NCI-H128 (cell line): ENCODE measurements around the gene IPCEF1.

Source experiments
- DNase-seq: peaks from one replicate; lab custom pipeline; 2025; ENCODE audit not compliant: unreplicated experiment; lab: John Stamatoyannopoulos, UW

IPCEF1 gene, protein sequence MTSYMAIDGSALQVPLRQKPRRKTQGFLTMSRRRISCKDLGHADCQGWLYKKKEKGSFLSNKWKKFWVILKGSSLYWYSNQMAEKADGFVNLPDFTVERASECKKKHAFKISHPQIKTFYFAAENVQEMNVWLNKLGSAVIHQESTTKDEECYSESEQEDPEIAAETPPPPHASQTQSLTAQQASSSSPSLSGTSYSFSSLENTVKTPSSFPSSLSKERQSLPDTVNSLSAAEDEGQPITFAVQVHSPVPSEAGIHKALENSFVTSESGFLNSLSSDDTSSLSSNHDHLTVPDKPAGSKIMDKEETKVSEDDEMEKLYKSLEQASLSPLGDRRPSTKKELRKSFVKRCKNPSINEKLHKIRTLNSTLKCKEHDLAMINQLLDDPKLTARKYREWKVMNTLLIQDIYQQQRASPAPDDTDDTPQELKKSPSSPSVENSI

DNA sequence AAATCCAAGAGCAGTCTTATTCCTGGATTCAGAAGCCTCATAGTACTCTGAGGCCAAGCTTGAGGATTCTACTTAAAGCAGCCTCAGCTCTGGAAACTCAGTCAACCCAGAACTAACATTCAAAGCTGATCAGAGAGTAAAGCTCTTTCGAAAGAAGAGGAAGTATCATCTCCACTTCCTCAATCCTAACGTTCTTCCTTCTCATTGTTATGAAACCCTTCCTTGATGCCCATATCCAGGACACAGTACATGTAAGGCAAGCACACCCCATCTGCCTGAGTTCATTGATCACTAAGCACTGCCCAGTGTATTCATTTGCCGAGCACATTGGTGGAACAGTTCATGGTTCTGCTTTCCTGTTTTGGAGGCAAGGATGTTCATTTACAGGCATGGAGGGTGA lies at the start of gene IPCEF1:
IPCEF1 (minus strand) TSS at position 114 of the 400 bp plus-strand sequence. CDS start 90,856 bp downstream, outside the sequence.
- no peak for DNase-seq

DNA sequence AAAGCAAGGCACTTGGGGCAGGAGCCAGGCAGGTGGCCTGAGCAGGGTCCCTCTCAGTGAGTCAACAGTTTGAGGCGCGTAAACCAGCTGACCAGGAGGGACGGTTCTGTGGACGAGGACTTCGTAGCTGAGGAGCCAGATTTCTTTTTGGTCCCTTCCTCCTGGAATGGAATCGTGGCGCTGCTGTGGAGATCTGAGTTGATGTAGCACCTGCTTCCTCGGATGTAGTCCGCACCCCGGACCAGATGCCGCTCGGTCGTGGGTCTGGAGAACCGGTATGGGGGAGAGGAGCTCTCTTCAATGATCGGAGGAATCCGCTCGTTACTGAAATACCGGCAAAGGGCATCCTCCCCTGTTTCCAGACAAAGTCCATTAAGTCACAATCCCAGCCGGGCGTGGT lies 49.7 kb upstream of the IPCEF1 start:
- no peak for DNase-seq

DNA sequence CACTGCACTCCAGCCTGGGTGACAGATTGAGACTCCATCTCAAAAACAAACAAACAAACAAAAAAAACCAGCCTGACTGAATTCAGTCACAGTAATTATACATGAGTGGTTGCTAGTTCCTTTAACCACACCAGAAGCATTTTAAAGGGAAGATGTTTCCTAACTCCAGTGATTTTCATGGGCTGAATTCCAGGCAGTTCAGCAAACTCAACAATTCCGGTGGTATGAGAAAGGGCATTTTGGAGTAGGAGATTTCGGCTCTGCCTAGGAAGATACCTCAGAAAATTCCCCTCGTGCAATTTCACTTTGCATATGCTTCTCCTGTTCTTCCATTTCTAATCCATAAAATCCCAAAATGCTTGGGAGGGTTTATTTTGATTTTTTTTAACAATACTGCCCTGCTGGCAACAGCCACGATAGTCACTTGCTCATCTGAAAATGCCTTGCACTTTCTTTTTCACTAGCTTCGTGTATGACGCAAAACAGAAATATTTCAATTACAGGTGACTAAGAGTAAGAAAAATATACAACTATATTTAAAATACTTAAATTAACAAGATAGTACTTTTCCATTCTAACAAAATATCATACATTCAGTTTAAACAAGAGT lies 48.3 kb upstream of the IPCEF1 start:
- DNase-seq = no peak

DNA sequence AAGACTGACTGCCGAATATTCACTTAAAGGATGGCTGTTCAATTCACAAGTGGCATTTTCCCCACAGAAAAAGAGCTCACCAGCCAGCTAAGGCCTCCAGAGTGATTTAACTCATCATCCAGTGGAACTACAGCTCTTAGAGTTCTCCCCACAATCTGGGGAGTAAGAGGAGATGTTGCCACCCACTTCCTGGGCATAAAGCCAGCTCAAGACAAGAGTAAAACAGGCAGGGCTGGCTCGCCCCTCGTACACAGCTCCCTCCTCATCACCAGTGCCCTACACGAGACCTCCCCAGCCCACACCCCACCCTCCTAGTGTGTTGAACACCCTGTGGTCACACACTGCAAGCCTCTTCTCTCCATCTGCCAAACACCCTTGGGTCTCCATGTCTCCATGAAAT lies 47.2 kb upstream of the IPCEF1 start:
- DNase-seq = no peak

DNA sequence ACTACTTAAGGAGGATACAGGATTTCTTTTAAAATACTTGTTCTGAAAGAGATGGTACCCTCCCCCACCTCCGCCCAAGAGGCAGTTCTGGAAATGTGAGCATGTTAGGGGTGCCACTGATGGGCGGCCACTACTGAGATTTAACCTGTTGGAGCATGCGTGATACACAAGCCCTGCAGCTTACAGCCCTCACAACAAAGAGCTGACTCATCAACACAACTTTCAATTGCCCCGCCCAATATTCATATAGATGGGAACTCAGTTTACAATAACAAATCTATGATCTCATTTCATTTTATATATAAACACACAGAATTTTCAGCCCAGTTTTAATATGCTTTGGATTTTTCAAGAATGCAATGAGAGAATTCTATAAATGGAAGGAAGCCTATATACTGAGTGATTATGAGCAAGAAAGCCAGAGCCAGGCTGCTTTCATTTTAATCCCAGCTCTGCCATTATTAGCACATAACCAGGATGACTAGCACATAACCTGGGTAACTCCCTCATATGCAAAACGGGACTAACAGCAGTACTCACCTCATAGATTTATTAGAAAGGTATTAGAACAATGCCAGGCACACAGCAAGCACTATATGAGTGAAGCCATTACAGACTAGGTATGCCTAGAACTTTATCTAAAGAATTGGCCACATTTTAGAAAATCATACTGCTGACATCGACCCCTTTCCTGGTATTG lies 45.6 kb upstream of the IPCEF1 start:
- DNase-seq = no peak

DNA sequence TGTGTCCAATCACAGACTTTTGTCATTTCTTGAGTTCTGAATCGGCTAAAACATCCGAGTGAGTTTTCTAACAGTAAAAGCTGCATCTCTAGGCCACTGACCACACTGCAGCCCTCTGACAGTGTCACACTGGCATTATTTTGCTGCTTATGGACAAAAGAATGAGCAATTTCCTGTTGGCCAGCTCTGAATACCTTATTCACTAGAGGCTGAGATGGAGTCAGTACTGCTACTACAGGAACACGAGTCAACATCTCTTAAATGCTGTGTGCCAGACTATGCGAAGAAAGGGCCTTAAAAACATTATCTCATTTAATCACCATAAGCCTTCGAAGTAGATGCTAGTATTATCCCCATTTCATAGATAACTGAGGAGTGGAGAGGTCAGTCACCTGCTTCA lies 42.5 kb upstream of the IPCEF1 start:
- no peak for DNase-seq

DNA sequence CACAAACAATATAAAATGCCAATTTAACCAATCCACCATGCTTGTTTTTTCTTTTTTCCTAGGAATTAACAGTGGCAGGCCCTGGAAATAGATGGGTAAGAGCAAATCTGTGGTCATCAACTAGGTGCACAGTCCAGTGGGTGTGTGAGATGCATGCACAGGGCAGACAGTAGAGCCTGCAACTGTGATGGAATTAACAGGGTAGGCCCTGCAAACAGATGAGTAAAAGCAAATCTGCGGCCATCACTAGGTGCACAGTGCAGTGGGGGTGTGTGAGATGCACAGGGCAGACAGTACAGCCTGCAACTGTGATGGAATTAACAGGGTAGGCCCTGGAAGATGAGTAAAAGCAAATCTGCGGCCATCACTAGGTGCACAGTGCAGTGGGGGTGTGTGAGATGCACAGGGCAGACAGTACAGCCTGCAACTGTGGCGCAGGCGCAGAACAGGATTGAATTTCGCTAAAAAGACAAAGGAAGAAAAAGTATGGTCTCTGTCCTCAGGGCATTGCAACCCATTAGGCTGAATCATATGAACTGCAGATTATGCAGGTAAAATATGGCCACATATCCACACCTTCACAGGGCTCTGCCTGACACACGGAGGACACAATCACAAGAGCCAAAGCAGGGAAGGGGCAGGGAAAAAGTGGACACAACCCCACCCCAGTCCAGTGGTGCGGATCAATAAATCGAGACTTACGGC lies 41.0 kb upstream of the IPCEF1 start:
- no peak for DNase-seq

DNA sequence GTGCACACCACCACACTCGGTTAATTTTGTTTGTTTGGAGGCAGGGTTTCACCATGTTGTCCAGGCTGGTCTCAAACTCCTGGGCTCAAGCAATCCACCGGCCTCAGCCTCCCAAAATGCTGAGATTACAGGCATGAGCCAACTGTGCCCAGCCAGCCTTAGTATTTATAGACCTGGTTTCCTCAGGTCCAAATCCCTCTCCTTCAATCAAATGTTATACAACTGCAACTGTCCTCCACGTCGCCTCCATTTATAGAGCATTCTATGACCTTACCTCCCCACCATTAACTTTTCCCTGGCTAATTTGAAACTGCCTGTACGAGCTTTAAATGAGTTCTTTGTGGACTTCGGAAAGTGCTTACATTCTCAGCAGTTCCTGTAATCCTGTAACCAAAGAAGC lies 39.3 kb upstream of the IPCEF1 start:
- DNase-seq = no peak

DNA sequence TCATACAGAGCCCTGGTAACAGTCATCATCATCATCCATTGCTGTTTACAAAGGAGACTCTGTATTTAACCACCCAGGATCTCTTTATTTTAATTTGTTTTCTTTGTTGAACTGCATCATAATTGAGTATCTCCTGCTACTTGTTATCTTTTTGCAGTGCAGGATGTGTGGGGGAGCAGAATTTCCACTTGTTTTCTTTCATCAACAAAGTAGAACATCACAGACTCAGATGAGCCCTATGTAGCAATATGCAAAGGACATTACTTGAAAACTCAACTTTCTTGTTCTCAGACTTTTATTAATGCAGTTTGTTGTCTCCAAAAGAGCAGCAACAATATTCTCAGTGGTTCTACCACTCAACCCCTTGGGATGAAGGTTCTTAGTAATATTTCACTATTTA lies 38.7 kb upstream of the IPCEF1 start:
- DNase-seq = no peak

DNA sequence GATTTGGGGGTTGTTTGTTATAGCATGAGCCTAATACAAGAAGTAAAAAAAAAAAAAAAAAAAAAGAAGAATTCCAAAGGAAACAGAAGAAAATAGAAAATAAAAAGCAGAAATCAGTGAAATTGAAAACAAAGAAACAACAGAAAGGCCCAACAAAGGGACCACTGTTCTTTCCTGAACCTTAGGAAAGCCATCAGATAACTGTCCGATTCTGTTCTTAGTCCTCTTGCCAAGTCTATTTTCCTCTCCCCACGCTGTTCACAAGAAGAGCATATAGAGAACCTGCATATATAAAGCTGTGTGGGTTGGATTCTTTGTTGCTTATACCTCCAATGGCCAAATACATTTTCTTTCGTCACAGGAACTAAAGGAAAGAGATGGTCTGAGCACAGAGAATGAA lies 38.0 kb upstream of the IPCEF1 start:
- DNase-seq = no peak

DNA sequence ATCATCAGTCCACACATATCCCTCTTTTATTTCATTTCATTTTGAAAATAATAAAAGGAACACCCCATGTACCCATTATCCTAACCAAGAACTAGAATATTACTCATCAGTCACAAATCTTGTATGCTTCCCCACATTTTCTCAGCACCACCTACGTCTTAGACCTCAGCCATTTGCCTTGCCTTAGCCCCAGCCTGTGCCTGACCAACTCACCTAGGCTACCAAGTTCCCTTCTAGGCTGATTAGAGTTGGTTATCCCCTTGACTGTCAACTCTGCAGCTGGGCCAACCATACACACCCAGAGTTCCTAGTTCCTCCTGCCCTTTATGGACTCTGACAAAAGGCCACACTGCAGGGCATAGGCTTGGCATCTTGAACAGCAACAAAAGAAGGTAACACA lies 33.4 kb upstream of the IPCEF1 start:
- no peak for DNase-seq

DNA sequence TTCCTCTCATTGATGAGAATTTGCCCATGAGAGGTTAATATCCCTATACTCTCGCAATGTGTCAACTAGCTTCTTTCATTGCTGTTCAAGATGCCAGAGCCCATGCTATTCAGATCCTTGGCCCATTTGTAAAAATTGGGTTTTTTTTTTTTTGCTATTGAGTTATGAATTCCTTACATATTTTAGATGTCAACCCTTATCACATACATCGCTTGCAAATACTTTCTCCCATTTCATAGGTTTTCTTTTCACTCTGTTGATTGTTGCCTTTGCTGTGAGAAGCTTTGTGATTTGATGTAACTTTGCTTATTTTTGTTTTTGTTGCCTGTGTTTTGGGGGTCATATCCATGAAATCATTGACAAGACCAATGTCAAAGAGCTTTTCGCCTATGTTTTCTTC lies 32.2 kb upstream of the IPCEF1 start:
- DNase-seq = no peak

DNA sequence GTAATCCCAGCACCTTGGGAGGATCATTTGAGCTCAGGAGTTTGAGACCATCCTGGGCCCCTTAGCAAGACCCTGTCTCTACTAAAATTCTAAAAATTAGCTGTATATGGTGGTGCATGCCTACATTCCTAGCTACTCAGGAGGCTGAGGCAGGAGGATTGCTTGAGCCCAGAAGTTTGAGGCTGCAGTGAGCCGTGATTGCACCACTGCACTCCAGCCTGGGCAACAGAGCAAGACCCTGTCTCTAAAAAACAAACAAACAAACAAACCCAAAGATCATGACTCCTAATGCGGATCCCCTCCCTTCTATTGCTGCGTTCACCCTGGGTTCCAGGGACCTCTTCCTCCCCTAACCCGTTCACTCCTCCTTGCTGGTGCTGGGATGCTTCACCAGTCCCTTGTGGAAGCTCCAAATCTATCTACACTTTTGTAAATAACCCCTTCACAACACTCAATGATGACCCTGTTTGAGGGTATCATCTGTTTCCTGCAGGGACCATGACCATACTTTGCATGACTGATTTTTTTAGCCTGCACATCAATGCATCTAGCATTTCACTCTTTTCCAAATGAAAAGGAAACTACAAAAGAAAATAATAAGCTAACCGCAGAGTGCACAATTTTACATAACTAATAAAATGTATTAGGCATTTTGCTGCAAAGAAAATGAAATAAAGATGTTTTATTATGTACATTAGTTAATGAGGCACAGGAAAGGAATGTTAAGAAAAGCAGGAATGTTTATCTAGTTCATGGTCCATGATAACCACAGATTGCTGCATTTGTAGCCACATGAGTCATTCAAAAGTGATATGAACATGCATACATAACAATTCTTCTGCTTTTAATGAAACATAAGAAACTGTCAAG lies 30.5 kb upstream of the IPCEF1 start:
- DNase-seq = no peak

DNA sequence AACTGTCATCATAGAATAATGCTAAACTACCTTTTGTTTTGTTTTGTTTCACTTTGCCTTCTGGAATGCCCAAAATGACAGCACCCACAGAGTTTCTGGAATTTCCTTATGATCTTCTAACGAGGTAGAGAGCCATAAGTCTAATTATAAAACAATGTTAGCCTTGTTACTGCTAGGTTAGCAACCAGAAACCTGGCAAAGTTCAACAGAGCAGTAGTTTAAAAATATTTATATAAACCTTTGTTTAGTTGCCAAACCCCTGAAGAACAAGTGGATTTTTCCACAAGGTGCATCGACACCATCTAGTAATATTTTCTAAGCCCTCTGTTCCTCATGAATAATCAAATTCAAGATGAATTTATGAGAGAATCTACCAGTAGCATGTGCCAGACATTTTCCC lies 27.6 kb upstream of the IPCEF1 start:
- no peak for DNase-seq

DNA sequence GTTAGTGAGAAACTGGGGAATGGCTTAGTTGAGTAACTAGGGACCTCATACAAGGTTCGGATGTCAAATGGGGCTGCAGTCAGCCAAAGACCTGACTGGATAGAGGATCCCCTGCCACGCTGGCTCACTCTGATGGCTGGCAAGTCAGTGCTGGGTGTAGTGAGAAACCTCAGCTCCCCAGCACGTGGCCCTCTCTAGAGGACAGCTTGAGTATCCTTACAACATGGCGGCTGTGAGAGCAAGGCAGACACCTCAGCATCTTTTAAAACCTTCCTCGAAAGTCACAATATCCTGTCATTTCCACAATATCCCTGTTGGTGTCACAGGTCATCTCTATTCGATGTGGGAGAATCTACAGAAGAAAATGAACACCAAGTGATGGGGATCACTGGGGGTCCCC lies 26.7 kb upstream of the IPCEF1 start:
- no peak for DNase-seq

DNA sequence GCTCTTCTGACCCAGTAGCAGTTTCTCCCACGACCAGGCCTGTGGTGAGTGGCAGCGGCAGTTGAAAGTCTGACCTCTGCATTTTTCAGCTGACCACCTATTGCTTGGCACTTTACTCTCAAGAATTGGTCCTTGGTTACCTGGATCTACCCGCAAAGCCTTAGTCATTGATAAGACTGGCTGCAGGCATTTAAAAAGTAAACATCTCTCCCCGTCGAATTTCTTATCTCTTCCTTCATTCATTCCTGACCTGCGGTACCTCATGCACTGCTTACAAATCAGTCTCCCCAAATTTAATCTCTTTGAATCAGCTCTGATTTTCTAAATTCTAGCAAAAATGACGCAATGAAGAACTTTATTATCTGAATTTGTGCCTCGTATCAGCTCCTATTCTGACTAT lies 26.1 kb upstream of the IPCEF1 start:
- no peak for DNase-seq

DNA sequence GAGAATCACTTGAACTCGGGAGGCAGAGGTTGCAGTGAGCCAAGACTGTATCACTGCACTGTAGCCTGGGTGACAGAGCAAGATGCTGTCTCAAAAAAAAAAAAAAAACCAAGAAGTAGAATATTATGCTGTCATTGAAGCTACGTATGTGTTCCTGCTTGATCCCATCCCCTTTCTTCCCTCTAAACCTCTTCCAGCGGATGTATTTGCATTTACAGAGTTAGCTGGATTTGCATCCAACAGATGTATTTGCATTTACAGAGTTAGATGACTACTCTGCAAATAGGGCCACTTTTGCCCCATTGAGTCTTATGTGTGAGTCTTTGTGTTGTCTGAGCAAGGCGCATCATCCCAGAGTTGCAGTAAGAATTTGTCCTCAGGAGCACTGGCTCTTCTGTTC lies 24.9 kb upstream of the IPCEF1 start:
- no peak for DNase-seq

DNA sequence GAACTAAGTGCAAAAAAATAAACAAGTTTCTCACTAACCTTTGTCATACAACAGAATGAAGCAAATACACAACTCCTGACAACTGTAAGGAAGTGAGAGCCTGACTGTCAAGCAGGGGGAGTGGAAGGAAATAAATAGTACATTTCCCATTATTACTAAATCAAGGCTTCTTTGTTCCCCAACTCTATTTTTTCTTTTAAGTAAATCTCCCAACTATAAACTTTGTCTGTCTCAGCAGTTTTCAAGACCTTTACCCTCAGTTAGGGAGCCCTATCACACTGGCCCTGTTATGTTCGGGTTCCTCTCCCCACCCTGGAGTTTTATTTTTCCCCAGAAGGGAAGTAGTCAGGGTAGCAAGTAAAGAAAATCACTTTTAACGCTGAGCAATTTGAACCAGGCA lies 24.1 kb upstream of the IPCEF1 start:
- no peak for DNase-seq

DNA sequence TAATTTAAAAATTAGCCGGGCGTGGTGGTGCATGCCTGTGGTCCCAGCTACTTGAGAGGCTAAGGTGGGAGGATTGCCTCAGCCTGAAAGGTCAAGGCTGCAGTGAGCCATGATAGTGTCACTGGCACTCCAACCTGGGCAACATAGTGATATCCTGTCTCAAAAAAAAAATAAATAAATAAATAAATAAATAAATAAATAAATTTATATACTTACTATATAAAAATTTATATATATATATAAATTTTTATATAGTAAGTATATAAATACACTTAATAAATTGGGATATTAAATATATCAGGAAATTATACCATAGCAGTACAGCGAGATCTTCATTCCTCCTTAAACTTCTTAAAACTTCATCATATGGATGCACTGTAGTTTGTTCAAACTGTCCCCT lies 23.0 kb upstream of the IPCEF1 start:
- DNase-seq = no peak

DNA sequence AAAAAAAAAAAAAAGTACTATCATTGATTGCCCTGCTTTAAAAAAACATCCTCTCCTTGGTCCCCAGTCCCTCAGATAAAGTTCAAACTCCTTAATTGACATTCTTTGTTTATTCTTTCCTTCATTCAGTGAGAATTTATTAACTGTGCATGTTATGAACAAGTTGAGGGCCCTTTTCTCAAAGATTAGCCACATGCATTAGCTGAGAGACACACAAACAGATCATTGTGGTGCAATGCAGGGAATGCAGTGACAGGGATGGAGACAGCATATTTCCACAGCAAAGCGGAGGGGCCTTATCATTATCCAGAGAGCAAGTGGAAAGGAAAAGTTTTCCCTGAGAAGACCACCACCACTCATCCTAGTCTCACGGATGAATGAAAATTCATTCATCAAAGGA lies 21.9 kb upstream of the IPCEF1 start:
- DNase-seq = no peak

DNA sequence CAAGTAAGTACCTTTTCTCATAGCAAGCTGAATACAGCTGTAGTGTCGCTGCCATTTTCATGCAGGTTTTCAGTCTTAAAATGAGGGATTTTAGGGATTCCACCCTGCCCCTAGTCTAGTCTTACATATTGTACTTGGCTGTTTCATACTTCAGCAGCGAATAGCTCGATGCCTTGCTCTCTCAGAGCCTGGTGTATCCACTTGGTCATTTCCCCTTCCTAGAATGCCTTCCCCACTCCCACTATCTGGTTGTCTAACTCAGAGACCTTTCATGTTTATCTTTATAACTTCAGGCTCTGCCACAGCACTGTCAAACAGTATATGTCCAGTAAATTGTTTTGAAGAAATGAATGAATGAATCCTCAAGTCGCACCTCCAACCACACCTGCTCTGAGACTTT lies 21.1 kb upstream of the IPCEF1 start:
- DNase-seq = no peak
